Stomach (tissue), 4 donors: ENCODE measurements around the gene SCAF4.

Experiments
- EP300 ChIP-seq: sonication (generic); formaldehyde crosslinking; IDR thresholded peaks from one replicate; pipeline ENCODE4 v1.6.1; 2017; ENCODE audit warnings: antibody characterized with exemption
- POLR2A ChIP-seq, 4 donors: fragments of 450-650 bp; IDR thresholded peaks; one replicate each; pipeline ENCODE4 v1.6.1; 2016; ENCODE audit warnings: antibody characterized with exemption in 4 of 4, control low read depth in 2 of 4, mild to moderate bottlenecking in 1 of 4, moderate library complexity in 1 of 4
- POLR2AphosphoS5 ChIP-seq, 3 donors: sonication (generic); formaldehyde crosslinking; IDR thresholded peaks; one replicate each; pipeline ENCODE4 v1.6.1; 2016; ENCODE audit warnings: antibody characterized with exemption in 3 of 3
- TF ChIP-seq, protein P1 (sequence below), 7 experiments: fragments of 450-650 bp in 4 of 7; fragments of 200-600 bp in 3 of 7; sonication (generic) in 3 of 7; IDR thresholded peaks; one replicate each; pipeline ENCODE4 v1.5.1; 2016 to 2019; ENCODE audit warnings: antibody characterized with exemption in 7 of 7, control low read depth in 2 of 7, mild to moderate bottlenecking in 1 of 7

DNA sequence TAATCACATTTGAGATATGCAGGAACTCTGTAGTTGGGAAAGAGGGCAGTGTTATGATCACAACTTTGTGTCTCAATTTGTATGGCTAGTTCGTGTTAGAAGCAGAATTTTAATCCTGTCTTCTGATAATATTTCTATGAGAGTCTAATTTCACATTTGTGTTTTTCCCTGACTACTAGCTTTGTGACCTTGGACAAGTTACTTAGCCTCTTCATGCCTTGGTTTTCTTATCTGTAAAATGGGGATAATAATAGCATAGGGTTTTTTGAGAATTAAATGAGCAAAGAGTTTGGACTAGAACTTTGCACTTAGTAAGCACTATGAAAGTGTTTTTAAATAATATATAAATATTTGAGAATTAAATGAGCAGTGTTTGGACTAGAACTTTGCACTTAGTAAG lies 24.9 kb upstream of the SCAF4 start:
- TF ChIP-seq, protein P1, sequence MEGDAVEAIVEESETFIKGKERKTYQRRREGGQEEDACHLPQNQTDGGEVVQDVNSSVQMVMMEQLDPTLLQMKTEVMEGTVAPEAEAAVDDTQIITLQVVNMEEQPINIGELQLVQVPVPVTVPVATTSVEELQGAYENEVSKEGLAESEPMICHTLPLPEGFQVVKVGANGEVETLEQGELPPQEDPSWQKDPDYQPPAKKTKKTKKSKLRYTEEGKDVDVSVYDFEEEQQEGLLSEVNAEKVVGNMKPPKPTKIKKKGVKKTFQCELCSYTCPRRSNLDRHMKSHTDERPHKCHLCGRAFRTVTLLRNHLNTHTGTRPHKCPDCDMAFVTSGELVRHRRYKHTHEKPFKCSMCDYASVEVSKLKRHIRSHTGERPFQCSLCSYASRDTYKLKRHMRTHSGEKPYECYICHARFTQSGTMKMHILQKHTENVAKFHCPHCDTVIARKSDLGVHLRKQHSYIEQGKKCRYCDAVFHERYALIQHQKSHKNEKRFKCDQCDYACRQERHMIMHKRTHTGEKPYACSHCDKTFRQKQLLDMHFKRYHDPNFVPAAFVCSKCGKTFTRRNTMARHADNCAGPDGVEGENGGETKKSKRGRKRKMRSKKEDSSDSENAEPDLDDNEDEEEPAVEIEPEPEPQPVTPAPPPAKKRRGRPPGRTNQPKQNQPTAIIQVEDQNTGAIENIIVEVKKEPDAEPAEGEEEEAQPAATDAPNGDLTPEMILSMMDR (IDR thresholded peaks at IDR 0.05), result no peak
- TF ChIP-seq POLR2AphosphoS5 (IDR thresholded peaks at IDR 0.05) (no peak), EP300 (no peak), POLR2A (IDR thresholded peaks at IDR 0.05) (no peak)
